HL-60/S4 treated with retinoic acid at 250 ng/mL for 4 days and 3 days (cell line): ENCODE measurements around the gene ZCCHC9.

Source experiments
- in situ Hi-C: fragments of 300-500 bp; cut with MboI; formaldehyde crosslinking; loops from 2 replicates; pipeline ENCODE4 v1.7.0; 2022; ENCODE audit warnings: low sequenced_read_pairs

ZCCHC9 gene

DNA sequence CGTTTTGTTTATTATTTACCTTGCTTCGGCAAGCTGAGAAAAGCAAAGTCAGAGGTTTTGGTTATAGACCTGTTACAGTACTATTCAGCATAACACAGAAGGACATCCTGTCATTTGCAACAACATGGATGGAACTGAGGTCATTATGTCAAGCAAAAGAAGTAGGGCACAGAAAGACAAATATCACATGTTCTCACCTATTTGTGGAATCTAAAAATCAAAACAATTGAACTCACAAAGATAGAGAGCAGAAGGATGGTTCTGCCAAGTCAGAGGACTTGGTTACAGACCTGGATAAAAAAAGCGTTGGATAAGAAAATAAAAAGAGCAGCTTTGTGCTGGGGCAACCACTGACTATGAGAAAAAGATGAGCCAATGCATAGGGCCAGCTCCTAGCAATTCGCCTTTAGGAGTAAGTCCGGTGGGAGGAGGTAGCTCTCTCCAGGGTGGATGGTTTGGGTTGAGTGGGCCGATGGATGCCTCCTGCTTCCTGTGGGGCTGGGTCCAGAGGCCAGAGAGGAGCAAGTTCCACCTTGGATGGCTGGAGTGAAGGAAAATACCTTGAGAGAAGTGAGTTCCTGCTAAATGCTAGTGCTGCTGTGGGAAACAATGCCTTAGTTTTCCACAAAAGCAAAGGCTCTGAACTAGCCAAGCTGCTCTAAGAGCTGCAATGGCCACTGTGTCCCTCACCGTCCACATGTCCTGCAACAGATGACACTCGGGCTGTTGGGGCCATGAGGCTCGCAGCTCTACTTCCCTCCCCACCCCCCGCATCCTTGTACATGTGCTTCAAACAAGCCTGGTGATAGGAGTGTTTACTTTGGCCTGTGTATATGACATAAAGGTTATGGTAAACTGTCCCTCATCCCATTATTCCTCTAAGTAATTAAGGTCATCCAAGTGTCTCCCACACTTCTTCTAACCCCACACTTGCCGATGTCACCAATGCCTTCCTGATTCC lies 54.2 kb downstream of the ZCCHC9 start:
- in situ Hi-C loops: no loop called here

DNA sequence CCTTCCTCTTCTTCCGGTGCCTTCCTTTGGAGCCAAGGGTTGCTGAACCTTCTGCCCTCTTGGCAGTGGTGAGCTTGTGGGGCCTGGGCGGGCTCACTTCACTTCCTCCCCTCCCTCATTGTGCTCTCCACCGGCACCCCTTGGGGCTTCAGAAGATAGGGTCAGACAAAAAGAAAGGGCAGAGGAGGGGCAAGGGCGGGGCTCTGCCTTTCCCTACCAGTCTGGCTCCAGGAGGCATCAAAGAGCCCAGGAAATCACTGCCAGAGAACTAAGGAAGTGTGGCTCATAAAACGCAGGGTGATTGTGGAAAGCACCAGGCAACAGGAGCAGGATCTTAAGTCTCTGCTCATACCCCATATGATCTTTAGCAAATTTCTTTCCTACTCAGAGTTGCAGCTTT lies 57.7 kb downstream of the ZCCHC9 start:
- in situ Hi-C loops: no loop called here

DNA sequence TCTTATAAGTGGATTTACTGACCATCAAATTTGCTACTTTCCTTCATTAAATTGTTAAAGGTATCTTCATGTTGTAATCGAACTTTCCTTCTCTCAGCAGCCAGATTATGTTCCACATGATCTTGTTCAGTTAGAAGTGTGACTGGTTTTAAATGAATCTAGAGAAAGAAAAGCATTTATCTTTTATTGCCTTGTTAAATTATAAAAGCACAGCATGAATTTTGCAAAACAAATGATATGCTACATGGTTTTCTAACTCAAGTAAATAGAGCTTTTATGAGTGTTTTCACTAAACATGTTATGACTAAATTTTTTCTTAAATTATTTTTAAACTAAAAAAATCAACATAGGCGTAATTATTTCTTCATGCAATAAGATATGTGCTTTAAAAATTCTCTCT lies 58.5 kb downstream of the ZCCHC9 start:
- in situ Hi-C loops: no loop called here

DNA sequence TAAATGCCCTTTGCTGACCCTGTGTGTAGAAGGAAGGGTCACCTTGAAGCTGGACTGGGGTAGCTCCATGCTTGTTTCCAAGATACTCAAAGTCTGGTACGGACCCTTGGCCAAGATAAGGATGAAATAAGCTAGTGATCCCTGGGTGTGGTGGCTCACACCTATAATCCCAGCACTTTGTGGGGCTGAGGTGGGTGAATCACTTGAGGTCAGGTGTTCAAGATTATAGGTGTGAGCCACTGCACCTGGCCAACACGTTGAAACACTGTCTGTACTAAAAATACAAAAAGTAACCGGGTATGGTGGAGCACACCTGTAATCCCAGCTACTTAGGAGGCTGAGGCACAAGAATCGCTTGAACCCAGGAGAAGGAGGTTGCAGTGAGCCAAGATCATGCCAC lies 59.3 kb downstream of the ZCCHC9 start:
- in situ Hi-C loops: no loop called here

DNA sequence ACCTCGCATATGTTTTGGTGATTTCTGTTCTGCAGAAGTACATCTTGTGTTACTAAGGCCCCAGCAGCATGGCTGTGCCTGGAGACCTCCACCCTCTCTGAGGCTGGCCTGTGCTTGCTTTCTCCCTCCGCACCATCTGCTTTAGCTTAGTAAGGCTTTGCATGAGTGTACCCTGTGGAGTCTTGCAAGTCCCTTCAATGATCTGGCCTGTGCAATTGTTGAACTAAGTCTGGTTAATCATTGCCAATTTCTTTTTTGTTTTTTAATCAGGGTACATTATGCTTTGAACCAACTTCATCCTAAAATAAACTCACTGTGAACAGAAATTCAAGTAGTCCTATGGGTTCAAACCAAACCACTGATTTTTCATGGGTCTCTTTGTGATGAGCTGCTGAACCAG lies 60.2 kb downstream of the ZCCHC9 start:
- in situ Hi-C loops: no loop called here
